Measurements from ENCODE around the gene KRT86.
"Not testable (repeated sequence)": the region's sequence is repeated elsewhere in the genome, so short reads cannot be mapped to it uniquely, and the experiment has no call there.

Gene KRT86

DNA sequence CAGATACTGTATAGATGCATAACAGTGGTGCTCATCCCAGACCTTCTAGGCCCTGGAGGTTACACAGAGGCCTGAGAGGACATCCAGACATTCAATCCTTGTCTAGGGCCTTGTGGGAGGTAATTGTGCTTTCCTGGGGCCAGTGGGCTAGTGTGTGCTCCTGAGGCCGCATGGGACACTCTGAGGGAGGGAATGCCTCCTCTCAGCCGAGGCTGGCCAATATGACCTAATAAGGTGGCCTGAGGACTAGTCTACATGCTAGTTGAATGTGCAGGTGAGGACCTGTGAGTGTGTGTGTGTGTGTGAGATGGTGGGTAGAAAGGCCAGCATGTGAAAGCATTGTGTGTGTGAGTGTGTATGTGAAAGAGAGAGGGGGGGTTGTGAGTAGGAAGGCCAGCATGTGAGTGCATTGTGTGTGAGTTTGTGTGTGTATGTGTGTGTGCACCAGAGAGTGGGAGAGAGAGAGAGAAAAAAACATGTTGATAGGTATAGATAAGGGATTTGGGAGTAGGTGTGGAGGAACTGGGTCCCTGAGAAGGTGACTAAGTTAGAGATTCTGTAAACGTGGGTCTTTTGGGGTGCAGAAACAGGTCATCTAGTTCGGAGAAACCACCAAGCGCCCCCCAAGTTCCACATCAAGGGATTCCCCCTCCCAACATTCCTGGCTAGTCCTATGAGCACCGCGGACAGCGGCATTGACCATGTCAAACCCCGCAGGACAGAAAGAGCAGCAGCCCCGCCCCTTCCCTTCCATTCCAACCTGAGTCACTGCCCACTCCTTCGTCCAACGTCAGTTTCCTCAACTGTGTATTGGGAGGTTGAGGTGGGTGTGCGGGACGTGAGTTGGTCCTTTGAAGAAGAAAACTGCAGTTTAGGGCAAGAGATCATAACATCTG lies 26.6 kb downstream of the KRT86 start:
- H3K4me3 ChIP-seq (replicated peaks; ENCODE audit: low read depth, low read length), result no peak overlapping the region
- TF ChIP-seq, protein P1, sequence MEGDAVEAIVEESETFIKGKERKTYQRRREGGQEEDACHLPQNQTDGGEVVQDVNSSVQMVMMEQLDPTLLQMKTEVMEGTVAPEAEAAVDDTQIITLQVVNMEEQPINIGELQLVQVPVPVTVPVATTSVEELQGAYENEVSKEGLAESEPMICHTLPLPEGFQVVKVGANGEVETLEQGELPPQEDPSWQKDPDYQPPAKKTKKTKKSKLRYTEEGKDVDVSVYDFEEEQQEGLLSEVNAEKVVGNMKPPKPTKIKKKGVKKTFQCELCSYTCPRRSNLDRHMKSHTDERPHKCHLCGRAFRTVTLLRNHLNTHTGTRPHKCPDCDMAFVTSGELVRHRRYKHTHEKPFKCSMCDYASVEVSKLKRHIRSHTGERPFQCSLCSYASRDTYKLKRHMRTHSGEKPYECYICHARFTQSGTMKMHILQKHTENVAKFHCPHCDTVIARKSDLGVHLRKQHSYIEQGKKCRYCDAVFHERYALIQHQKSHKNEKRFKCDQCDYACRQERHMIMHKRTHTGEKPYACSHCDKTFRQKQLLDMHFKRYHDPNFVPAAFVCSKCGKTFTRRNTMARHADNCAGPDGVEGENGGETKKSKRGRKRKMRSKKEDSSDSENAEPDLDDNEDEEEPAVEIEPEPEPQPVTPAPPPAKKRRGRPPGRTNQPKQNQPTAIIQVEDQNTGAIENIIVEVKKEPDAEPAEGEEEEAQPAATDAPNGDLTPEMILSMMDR (IDR thresholded peaks at IDR 0.05; ENCODE audit: low read depth, low read length, missing control alignments), result no peak
- DNase-seq (ENCODE audit: extremely low read depth, low read depth), result no peak

DNA sequence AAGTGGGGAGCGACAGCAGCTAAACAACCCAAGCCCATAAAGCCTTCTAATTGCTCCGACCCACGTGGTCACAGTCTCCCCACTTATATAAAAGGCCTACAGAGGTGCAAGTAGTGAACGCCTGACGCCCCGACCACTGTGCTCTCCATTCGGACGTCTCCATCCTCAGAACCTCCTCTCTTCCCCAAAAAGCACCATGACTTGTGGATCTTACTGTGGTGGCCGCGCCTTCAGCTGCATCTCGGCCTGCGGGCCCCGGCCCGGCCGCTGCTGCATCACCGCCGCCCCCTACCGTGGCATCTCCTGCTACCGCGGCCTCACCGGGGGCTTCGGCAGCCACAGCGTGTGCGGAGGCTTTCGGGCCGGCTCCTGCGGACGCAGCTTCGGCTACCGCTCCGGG lies 27.3 kb downstream of the KRT86 start:
- not testable (repeated sequence) for H3K4me3 ChIP-seq (replicated peaks; ENCODE audit: low read depth, low read length); DNase-seq (ENCODE audit: extremely low read depth, low read depth)

DNA sequence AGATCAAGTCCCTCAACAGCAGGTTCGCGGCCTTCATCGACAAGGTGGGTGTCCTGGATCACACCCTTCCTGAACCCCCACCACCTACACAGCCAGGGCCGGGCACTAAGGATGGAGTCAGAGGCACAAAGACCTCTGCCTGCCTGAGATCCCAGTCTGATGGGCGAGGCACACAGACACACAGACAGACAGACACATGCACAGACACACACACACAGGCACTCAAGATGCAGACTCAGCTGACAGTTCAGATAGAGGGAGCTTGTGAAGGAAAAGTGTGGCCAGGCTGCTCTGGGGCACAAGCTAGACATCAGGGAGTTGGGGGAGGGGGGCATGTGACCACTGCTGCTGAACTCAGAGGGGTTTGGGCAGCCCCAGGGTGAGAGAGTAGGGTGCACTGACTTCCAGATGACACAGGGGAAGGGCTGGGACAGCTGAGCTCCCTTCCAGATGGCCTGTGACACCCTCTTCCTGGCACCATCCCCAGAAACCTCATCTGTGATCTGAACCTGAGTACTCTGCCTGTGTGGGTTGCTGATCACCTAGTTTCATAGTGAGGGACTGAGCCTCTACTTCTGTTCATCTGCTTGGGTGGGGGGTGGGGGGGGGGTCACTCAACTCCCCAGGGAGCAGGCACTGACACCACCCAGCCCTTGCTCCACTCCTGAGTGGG lies 27.9 kb downstream of the KRT86 start:
- DNase-seq (ENCODE audit: extremely low read depth, low read depth); H3K4me3 ChIP-seq (replicated peaks; ENCODE audit: low read depth, low read length): not testable (repeated sequence)

DNA sequence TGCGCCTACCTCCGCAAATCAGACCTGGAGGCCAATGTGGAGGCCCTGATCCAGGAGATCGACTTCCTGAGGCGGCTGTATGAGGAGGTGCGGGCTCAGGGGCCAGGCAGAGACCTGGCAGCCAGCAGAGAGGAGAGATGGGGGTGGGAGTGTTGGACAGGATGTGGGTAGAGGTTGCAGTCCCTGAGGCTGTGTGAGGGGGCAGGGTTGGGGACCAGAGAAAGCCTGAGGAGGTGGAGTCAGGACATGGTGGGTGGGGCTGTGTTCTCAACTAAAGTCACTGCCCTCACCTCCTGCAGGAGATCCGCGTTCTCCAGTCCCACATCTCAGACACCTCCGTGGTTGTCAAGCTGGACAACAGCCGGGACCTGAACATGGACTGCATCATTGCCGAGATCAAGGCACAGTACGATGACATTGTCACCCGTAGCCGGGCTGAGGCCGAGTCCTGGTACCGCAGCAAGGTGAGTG lies 30.5 kb downstream of the KRT86 start:
- not testable (repeated sequence) for H3K4me3 ChIP-seq (replicated peaks; ENCODE audit: low read depth, low read length); DNase-seq (ENCODE audit: extremely low read depth, low read depth)

DNA sequence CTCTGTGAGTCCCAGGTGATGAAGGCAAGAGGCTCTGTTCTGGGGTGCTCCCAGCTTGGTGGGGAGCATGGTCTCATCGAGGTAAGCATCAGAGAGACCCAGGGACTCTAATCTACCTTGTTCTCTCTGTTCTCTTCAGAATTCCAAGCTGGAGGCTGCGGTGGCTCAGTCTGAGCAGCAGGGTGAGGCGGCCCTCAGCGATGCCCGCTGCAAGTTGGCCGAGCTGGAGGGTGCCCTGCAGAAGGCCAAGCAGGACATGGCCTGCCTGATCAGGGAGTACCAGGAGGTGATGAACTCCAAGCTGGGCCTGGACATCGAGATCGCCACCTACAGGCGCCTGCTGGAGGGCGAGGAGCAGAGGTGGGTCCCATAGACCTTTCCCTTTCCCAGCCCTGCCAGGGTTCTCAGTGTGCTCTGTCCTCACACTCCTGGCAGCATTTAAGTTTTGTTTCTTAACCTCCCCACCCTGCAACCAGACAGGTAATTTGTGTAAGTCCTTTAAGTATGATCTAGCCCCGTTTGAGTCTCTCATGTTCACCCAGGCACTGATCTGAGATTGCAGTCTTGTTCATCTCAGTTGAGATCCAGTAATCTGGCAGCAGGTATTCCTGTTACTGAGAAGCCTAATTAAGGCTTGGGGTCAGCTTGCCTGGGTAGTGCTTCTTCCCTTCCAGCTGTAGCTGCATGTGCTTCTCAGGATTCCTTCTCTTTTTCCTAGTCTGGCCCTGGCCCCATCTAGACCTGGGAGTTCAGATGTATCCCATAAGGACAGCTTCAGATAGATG lies 31.7 kb downstream of the KRT86 start:
- H3K4me3 ChIP-seq (replicated peaks; ENCODE audit: low read depth, low read length), result no peak overlapping the region
- TF ChIP-seq, protein P1 (IDR thresholded peaks at IDR 0.05; ENCODE audit: low read depth, low read length, missing control alignments), result peak; percentile 40
- DNase-seq (ENCODE audit: extremely low read depth, low read depth), result no peak

DNA sequence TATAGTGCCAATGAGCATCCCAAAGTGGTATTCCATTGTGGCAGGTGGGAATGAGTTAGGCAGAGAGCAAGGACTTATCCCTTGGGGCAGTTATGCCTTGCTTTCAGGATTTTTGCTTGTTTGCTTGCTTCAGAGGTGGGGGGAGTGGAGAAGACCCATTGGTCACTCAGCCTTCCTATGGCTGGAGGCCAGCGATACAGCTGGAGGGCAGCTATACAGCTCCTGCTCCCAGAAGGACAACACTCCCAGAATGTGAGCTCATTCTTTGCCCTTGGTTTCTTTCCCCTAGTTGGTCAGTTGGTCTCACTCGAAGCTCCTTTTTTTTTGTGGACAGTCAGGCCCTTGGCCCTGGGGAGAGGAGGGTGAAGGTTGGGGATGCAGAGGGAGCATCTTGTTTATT lies 32.3 kb downstream of the KRT86 start:
- no peak for DNase-seq (ENCODE audit: extremely low read depth, low read depth)
- no peak overlapping the region for H3K4me3 ChIP-seq (replicated peaks; ENCODE audit: low read depth, low read length)
- TF ChIP-seq, protein P1 (IDR thresholded peaks at IDR 0.05; ENCODE audit: low read depth, low read length, missing control alignments), result no peak

DNA sequence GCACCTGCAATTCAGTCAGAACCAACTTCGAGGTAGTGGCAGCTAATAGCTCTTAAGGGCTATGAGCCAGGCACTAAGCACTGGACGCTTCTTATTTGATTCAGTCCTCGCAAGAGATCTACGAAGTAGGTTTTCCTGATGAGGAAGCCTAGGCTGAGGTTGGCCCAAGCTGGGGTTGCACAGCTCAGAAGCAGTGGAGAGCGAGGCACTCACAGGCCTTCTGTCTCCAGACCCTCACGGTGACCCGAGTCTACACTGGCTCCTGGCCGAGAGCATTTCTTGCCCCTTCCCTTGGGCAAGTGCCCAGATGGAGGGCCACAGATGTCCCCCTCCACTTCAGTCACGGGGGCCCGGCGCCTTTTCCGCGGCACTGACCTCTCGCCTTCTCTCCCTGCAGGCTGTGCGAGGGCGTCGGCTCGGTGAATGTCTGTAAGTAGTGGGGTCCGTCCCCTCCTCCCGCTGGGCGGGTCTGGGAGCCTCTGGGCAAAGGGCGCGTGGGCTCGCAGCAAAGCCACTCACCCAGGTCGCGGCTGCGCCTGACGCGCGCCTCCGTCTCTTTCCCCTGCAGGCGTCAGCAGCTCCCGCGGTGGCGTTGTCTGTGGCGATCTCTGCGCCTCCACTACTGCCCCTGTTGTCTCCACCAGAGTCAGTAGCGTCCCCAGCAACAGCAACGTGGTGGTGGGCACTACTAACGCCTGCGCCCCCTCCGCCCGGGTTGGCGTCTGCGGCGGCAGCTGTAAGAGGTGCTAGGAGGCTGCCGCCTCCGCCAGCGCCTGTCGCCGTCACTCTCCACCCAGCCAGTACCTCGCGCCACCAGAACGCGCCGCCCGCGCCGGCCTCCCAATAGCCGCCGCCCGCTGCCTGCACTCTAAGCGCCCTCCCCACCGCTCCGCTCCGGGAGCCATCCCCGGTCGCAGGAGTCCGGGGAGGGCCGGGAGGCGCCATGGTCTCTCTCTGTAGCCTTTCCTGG lies 33.7 kb downstream of the KRT86 start:
- no peak for DNase-seq (ENCODE audit: extremely low read depth, low read depth)
- peak overlapping the region; percentile 31 for H3K4me3 ChIP-seq (replicated peaks; ENCODE audit: low read depth, low read length)
- TF ChIP-seq, protein P1 (IDR thresholded peaks at IDR 0.05; ENCODE audit: low read depth, low read length, missing control alignments), result no peak

Measured in HFF-Myc (cell line).